HG02884 (cell line): ENCODE data around the gene NR2F1-AS1.
"Not testable (repeated sequence)": the region's sequence is repeated elsewhere in the genome, so short reads cannot be mapped to it uniquely, and the experiment has no call there.

Experiments used
- ATAC-seq: cut with Tn5 transposase; IDR thresholded peaks from one replicate; pipeline ENCODE4 v1.9.1; 2021; ENCODE audit warnings: mild to moderate bottlenecking, moderate library complexity; ENCODE audit not compliant: unreplicated experiment

Gene NR2F1-AS1

GRCh38 chr5:93557021-93557604 lies 23.9 kb downstream of the NR2F1-AS1 start:
- no peak for ATAC-seq

- not testable (repeated sequence) for ATAC-seq
Measured at GRCh38 chr5:93549594-93549993, 31.4 kb downstream of the NR2F1-AS1 start.

- ATAC-seq: no peak
Measured at GRCh38 chr5:93545872-93546271, 35.1 kb downstream of the NR2F1-AS1 start.

- ATAC-seq: no peak
Measured at GRCh38 chr5:93532370-93532769, 48.6 kb downstream of the NR2F1-AS1 start.

GRCh38 chr5:93521815-93522214 lies 59.2 kb downstream of the NR2F1-AS1 start:
- not testable (repeated sequence) for ATAC-seq

- ATAC-seq: no peak
Measured at GRCh38 chr5:93519740-93520139, 61.3 kb downstream of the NR2F1-AS1 start.

- no peak for ATAC-seq
Measured at GRCh38 chr5:93517828-93518227, 63.2 kb downstream of the NR2F1-AS1 start.

GRCh38 chr5:93513298-93513697 lies 67.7 kb downstream of the NR2F1-AS1 start:
- no peak for ATAC-seq

- ATAC-seq: no peak
Measured at GRCh38 chr5:93512799-93513198, 68.2 kb downstream of the NR2F1-AS1 start.

- no peak for ATAC-seq
Measured at GRCh38 chr5:93511445-93511844, 69.6 kb downstream of the NR2F1-AS1 start.

- no peak for ATAC-seq
Measured at GRCh38 chr5:93510626-93511380, 70.2 kb downstream of the NR2F1-AS1 start.

GRCh38 chr5:93505553-93505952 lies 75.5 kb downstream of the NR2F1-AS1 start:
- not testable (repeated sequence) for ATAC-seq

- no peak for ATAC-seq
Measured at GRCh38 chr5:93503598-93504067, 77.4 kb downstream of the NR2F1-AS1 start.

GRCh38 chr5:93497096-93497495 lies 83.9 kb downstream of the NR2F1-AS1 start:
- no peak for ATAC-seq

GRCh38 chr5:93479982-93480509 lies 101.0 kb downstream of the NR2F1-AS1 start:
- ATAC-seq: no peak

GRCh38 chr5:93477816-93478215 lies 103.2 kb downstream of the NR2F1-AS1 start:
- no peak for ATAC-seq

- no peak for ATAC-seq
Measured at GRCh38 chr5:93476251-93476742, 104.7 kb downstream of the NR2F1-AS1 start.

- no peak for ATAC-seq
Measured at GRCh38 chr5:93462916-93463315, 118.1 kb downstream of the NR2F1-AS1 start.

- ATAC-seq: no peak
Measured at GRCh38 chr5:93461756-93462155, 119.3 kb downstream of the NR2F1-AS1 start.

- no peak for ATAC-seq
Measured at GRCh38 chr5:93460286-93460685, 120.7 kb downstream of the NR2F1-AS1 start.

- ATAC-seq: not testable (repeated sequence)
Measured at GRCh38 chr5:93456796-93457195, 124.2 kb downstream of the NR2F1-AS1 start.

GRCh38 chr5:93454896-93455295 lies 126.1 kb downstream of the NR2F1-AS1 start:
- no peak for ATAC-seq
